ENCODE data around the gene HDAC8. TPM values are rescaled to one million over a fixed set of nuclear protein-coding genes. Genes with fewer than 3 reads are reported as not detected.

The HDAC8 gene
- 10 to 100 TPM; 21.6 to 26.2 TPM for total RNA-seq

DNA sequence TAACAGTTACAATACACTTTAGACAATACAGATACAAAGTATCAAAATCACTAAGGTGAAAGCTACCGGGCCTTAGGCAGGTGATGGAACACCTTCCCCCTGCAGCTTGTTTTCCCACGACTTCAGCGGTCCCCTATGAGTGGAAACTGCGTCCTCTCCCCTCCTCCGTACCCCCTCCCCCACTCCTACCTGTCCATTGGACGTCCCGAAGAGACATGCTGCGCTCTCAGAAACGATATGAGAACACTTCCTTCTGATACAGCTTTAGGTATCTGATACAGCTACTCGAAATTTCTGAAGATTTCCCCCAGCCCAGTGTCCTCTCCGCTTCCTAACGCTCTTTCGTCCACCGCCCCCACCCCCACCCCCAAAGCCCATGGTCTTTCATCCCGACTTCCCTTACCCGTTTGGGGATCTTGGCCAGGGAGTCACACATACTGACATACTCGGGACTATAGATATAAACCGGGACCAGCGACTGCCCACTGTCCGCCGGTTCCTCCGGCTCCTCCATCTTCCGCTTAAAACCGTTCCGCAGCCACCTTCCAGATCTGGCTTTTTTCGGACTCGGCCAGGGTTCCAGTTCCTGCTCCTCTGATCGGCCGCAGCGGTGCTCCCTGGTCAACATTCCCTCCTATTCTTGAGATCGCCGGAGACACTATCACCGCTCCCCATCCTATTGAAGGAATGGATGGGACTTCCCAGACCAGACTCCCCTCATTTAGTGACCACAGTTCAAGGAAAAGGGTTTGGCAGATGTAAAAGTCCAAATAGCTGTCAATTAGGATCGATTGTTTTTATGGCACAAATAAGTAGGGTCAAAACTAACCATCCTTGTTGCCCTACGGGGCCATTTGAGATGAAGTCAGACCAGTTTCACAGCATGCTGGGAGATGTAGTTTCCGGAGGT lies at the start of gene HDAC8:
Gene HDAC8 (minus strand): TSS at position 596 of the 910 bp plus-strand sequence. CDS start 82 bp downstream, at position 514.

DNA sequence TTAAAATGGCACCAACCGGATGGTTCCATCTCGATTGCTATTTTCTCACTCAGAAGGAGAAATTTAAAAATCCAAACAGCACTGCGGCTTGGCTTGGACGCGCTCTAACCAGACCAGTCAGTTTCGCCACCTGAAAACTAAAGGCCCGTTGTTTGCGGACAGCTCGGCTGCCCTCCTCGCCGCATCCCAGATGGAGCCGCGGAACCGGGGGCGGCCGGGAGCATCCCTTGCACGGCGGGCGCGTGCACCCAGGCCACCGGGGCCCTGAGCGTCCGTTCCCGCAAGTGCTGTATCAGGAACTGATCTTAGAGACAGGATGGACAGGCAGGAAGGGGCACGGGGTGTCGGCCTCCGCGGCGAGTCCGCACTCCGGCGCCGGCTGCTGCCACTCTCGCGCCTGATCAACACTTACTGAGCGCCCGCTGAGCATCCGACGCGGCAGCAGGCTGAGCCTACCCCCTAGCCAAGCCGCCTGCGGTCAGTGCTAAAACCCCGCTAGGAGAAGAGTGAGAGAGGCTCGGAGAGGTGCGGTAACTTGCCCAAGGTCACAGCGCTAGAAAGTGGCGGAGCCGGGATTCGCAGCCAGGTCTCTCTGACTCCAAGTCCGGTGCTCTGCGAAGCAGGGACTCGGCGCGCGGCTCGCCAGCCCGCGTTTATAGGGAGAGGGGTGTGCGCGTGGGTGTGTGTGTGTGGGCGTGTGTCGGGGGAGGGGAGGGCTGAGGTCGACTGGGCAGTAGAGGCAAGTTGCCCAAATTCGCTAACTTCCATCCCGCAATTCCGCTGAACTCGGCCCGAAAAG lies 267.2 kb downstream of the HDAC8 start, which contains the start of gene CITED1:
Gene CITED1 (minus strand): TSS at position 629 of the 799 bp plus-strand sequence. CDS start 3,045 bp downstream, outside the sequence.

Small RNAs within 50 kb of the gene (small RNA-seq; reads per million reads assigned to genes)
- 0 reads per million in 2 donors for gene RF00019
- gene RNU2-68P = 10.4 to 13.6 reads per million in 2 donors

Other genes with a start within 250 kb of the HDAC8 start
- 1 to 10 TPM; 6.5 to 6.7 TPM for gene PHKA1, start 141.5 kb upstream of the HDAC8 start, total RNA-seq
- gene DMRTC1B, start 204.0 kb upstream of the HDAC8 start, total RNA-seq = not detected
- not detected for gene FAM236B, start 209.8 kb upstream of the HDAC8 start, total RNA-seq
- gene FAM236D, start 235.4 kb upstream of the HDAC8 start, total RNA-seq = not detected